ENCODE measurements around the gene EIF3J.

GRCh38 chr15:44535092-44535491, 1.9 kb upstream of the EIF3J start:
- TF ChIP-seq YY1 (IDR thresholded peaks at IDR 0.05; ENCODE audit: insufficient read depth, insufficient read length) (no peak), SUZ12 (IDR thresholded peaks at IDR 0.05; ENCODE audit: extremely low read depth, insufficient read depth, insufficient read length) (no peak), ZNF274 (IDR thresholded peaks at IDR 0.05; ENCODE audit: low read depth, low read length) (no peak)

All from NT2/D1 (cell line).